Stimulated activated naive CD8-positive, alpha-beta T cell treated with anti-CD3 and anti-CD28 coated beads, Interleukin-15, Interleukin-2, amounts not matched to agents 100 ng/mL and 50 ng/mL, for 24 hours (primary cell): Measurements from ENCODE around the gene ZNF749.

Source experiments
- H3K27ac Mint-ChIP-seq: one replicate; pipeline ENCODE4 v1.8.0; 2021; ENCODE audit warnings: mild to moderate bottlenecking, mixed read lengths
- H3K27me3 Mint-ChIP-seq: one replicate; pipeline ENCODE4 v1.8.0; 2021; ENCODE audit warnings: mixed read lengths
- H3K36me3 Mint-ChIP-seq: one replicate; pipeline ENCODE4 v1.8.0; 2021; ENCODE audit warnings: low read depth, mixed read lengths
- H3K4me1 Mint-ChIP-seq: one replicate; pipeline ENCODE4 v1.8.0; 2021; ENCODE audit warnings: low read depth, mixed read lengths
- H3K4me3 Mint-ChIP-seq: one replicate; pipeline ENCODE4 v1.8.0; 2021; ENCODE audit warnings: mild to moderate bottlenecking, mixed read lengths
- H3K9me3 Mint-ChIP-seq: one replicate; pipeline ENCODE4 v1.8.0; 2021; ENCODE audit warnings: mixed read lengths

Gene ZNF749

GRCh38 chr19:57435062-57435978 is at the start of gene ZNF749:
Gene ZNF749 (plus strand): TSS chr19:57435325. CDS start chr19:57435579, 254 bp downstream.
- H3K27me3 Mint-ChIP-seq = no peaks in the 10 kb centered on the region
- H3K36me3 Mint-ChIP-seq = peaks cover 49% of the 10 kb centered on the region

GRCh38 chr19:57389194-57389729 is 45.9 kb upstream of the ZNF749 start:
- peaks cover 19% of the 10 kb centered on the region for H3K36me3 Mint-ChIP-seq
- H3K4me1 Mint-ChIP-seq = peaks cover 43% of the 10 kb centered on the region
- H3K27ac Mint-ChIP-seq = peak overlapping the region; percentile 97
- H3K9me3 Mint-ChIP-seq = peaks cover 27% of the 10 kb centered on the region
- peak overlapping the region; percentile 95 for H3K4me3 Mint-ChIP-seq
- no peaks in the 10 kb centered on the region for H3K27me3 Mint-ChIP-seq

More at GRCh38 chr19:57435062-57435978, at the start of gene ZNF749:
- Mint-ChIP-seq H3K4me3 (peak within 1 kb of the TSS; percentile 89), H3K9me3 (peaks cover 32% of the 10 kb centered on the region), H3K27ac (peak within 1 kb of the TSS; percentile 96), H3K4me1 (peaks cover 28% of the 10 kb centered on the region)

- H3K27me3 Mint-ChIP-seq = no peaks in the 10 kb centered on the region
- peak within 1 kb of the TSS; percentile 97 for H3K27ac Mint-ChIP-seq
- peaks cover 46% of the 10 kb centered on the region for H3K4me1 Mint-ChIP-seq
- H3K9me3 Mint-ChIP-seq = peaks cover 29% of the 10 kb centered on the region
- peaks cover 26% of the 10 kb centered on the region for H3K36me3 Mint-ChIP-seq
- H3K4me3 Mint-ChIP-seq = peak within 1 kb of the TSS; percentile 95
Observed at GRCh38 chr19:57389730-57390598, 45.2 kb upstream of the ZNF749 start, which contains the start of gene ZNF548. Gene ZNF548 (plus strand): TSS chr19:57389854. CDS start chr19:57390100, 246 bp downstream.

- no peaks in the 10 kb centered on the region for H3K27me3 Mint-ChIP-seq
- H3K9me3 Mint-ChIP-seq = peaks cover 34% of the 10 kb centered on the region
- peaks cover 27% of the 10 kb centered on the region for H3K4me1 Mint-ChIP-seq
- no peak overlapping the region for H3K4me3 Mint-ChIP-seq
- no peak overlapping the region for H3K27ac Mint-ChIP-seq
- H3K36me3 Mint-ChIP-seq = peaks cover 82% of the 10 kb centered on the region
Observed at GRCh38 chr19:57395710-57396109, 39.4 kb upstream of the ZNF749 start.

- Mint-ChIP-seq H3K9me3 (peaks cover 43% of the 10 kb centered on the region), H3K4me3 (no peak overlapping the region), H3K36me3 (peaks cover 82% of the 10 kb centered on the region), H3K27ac (no peak overlapping the region), H3K4me1 (peaks cover 7% of the 10 kb centered on the region), H3K27me3 (no peaks in the 10 kb centered on the region)
Observed at GRCh38 chr19:57398868-57399267, 36.3 kb upstream of the ZNF749 start.

- Mint-ChIP-seq H3K9me3 (peaks cover 17% of the 10 kb centered on the region), H3K27ac (no peak overlapping the region), H3K36me3 (peaks cover 31% of the 10 kb centered on the region), H3K4me3 (no peak overlapping the region), H3K4me1 (peaks cover 4% of the 10 kb centered on the region), H3K27me3 (no peaks in the 10 kb centered on the region)
Observed at GRCh38 chr19:57403737-57404563, 31.2 kb upstream of the ZNF749 start.

- Mint-ChIP-seq H3K27ac (no peak overlapping the region), H3K9me3 (peaks cover 13% of the 10 kb centered on the region), H3K27me3 (no peaks in the 10 kb centered on the region), H3K4me1 (peaks cover 14% of the 10 kb centered on the region), H3K4me3 (no peak overlapping the region), H3K36me3 (peaks cover 8% of the 10 kb centered on the region)
Observed at GRCh38 chr19:57406516-57407123, 28.5 kb upstream of the ZNF749 start.

GRCh38 chr19:57410877-57411671 is 24.1 kb upstream of the ZNF749 start, which contains the start of gene ZNF17:
Gene ZNF17 (plus strand): TSS chr19:57411161. CDS start chr19:57413616, 2,455 bp downstream.
- H3K9me3 Mint-ChIP-seq = peaks cover 12% of the 10 kb centered on the region
- no peaks in the 10 kb centered on the region for H3K27me3 Mint-ChIP-seq
- H3K36me3 Mint-ChIP-seq = peaks cover 27% of the 10 kb centered on the region
- H3K4me3 Mint-ChIP-seq = peak within 1 kb of the TSS; percentile 95
- peak within 1 kb of the TSS; percentile 85 for H3K27ac Mint-ChIP-seq
- H3K4me1 Mint-ChIP-seq = peaks cover 15% of the 10 kb centered on the region

- H3K9me3 Mint-ChIP-seq = peaks cover 55% of the 10 kb centered on the region
- peaks cover 79% of the 10 kb centered on the region for H3K36me3 Mint-ChIP-seq
- no peak overlapping the region for H3K4me3 Mint-ChIP-seq
- no peaks in the 10 kb centered on the region for H3K27me3 Mint-ChIP-seq
- no peak overlapping the region for H3K27ac Mint-ChIP-seq
- H3K4me1 Mint-ChIP-seq = no peaks in the 10 kb centered on the region
Observed at GRCh38 chr19:57419439-57419838, 15.7 kb upstream of the ZNF749 start.

GRCh38 chr19:57421037-57421436 is 14.1 kb upstream of the ZNF749 start:
- no peaks in the 10 kb centered on the region for H3K4me1 Mint-ChIP-seq
- peaks cover 48% of the 10 kb centered on the region for H3K9me3 Mint-ChIP-seq
- H3K4me3 Mint-ChIP-seq = no peak overlapping the region
- peaks cover 66% of the 10 kb centered on the region for H3K36me3 Mint-ChIP-seq
- H3K27me3 Mint-ChIP-seq = no peaks in the 10 kb centered on the region
- H3K27ac Mint-ChIP-seq = no peak overlapping the region

GRCh38 chr19:57434386-57435061 is 601 bp upstream of the ZNF749 start:
- peaks cover 41% of the 10 kb centered on the region for H3K36me3 Mint-ChIP-seq
- peaks cover 28% of the 10 kb centered on the region for H3K4me1 Mint-ChIP-seq
- H3K9me3 Mint-ChIP-seq = peaks cover 24% of the 10 kb centered on the region
- H3K27me3 Mint-ChIP-seq = no peaks in the 10 kb centered on the region
- peak overlapping the region; percentile 96 for H3K27ac Mint-ChIP-seq
- H3K4me3 Mint-ChIP-seq = peak overlapping the region; percentile 89

GRCh38 chr19:57436417-57436816 is 1.3 kb downstream of the ZNF749 start:
- peak overlapping the region; percentile 78 for H3K27ac Mint-ChIP-seq
- H3K36me3 Mint-ChIP-seq = peaks cover 59% of the 10 kb centered on the region
- H3K4me1 Mint-ChIP-seq = peaks cover 28% of the 10 kb centered on the region
- peaks cover 40% of the 10 kb centered on the region for H3K9me3 Mint-ChIP-seq
- peak overlapping the region; percentile 89 for H3K4me3 Mint-ChIP-seq
- no peaks in the 10 kb centered on the region for H3K27me3 Mint-ChIP-seq
